ENCODE results near the gene EN1. TPM values are rescaled to one million over a fixed set of nuclear protein-coding genes. Genes with fewer than 3 reads are reported as not detected.

EN1 gene
- total RNA-seq, 1 donor from 2014 or later: not detected

GRCh38 chr2:118880501-118880900 lies 33.1 kb upstream of the EN1 start:
- no peak for TF ChIP-seq CTCF (conservative IDR thresholded peaks at IDR 0.05; ENCODE audit: low read depth, low read length)
- H3K4me3 ChIP-seq (ENCODE audit: low read depth, low read length): no peak overlapping the region
- no peak for DNase-seq (ENCODE audit: low read depth)

- no peak overlapping the region for H3K4me3 ChIP-seq (ENCODE audit: low read depth, low read length)
- no peak for DNase-seq (ENCODE audit: low read depth)
- TF ChIP-seq CTCF (conservative IDR thresholded peaks at IDR 0.05; ENCODE audit: low read depth, low read length): no peak
Observed at GRCh38 chr2:118878531-118879149, 31.2 kb upstream of the EN1 start.

GRCh38 chr2:118875318-118875717 lies 27.9 kb upstream of the EN1 start:
- TF ChIP-seq CTCF (conservative IDR thresholded peaks at IDR 0.05; ENCODE audit: low read depth, low read length): no peak
- no peak for DNase-seq (ENCODE audit: low read depth)
- no peak overlapping the region for H3K4me3 ChIP-seq (ENCODE audit: low read depth, low read length)

- no peak overlapping the region for H3K4me3 ChIP-seq (ENCODE audit: low read depth, low read length)
- no peak for DNase-seq (ENCODE audit: low read depth)
- TF ChIP-seq CTCF (conservative IDR thresholded peaks at IDR 0.05; ENCODE audit: low read depth, low read length): no peak
Observed at GRCh38 chr2:118874324-118874723, 26.9 kb upstream of the EN1 start.

GRCh38 chr2:118865106-118865505 lies 17.7 kb upstream of the EN1 start:
- no peak for DNase-seq (ENCODE audit: low read depth)
- TF ChIP-seq CTCF (conservative IDR thresholded peaks at IDR 0.05; ENCODE audit: low read depth, low read length): peak; percentile 70
- H3K4me3 ChIP-seq (ENCODE audit: low read depth, low read length): no peak overlapping the region

- TF ChIP-seq CTCF (conservative IDR thresholded peaks at IDR 0.05; ENCODE audit: low read depth, low read length): no peak
- no peak overlapping the region for H3K4me3 ChIP-seq (ENCODE audit: low read depth, low read length)
- DNase-seq (ENCODE audit: low read depth): no peak
Observed at GRCh38 chr2:118864207-118864606, 16.8 kb upstream of the EN1 start.

GRCh38 chr2:118861731-118862130 lies 14.3 kb upstream of the EN1 start:
- DNase-seq (ENCODE audit: low read depth): no peak
- no peak for TF ChIP-seq CTCF (conservative IDR thresholded peaks at IDR 0.05; ENCODE audit: low read depth, low read length)
- no peak overlapping the region for H3K4me3 ChIP-seq (ENCODE audit: low read depth, low read length)
